GM06990 (cell line): ENCODE data around the gene EXOC3.
"Not testable (repeated sequence)": the region's sequence is repeated elsewhere in the genome, so short reads cannot be mapped to it uniquely, and the experiment has no call there.

Source experiments
- DNase-seq: peaks from one replicate; pipeline ENCODE4 v3.0.0-alpha.2; 2011; ENCODE audit not compliant: insufficient read length; ENCODE audit errors: extremely low read depth
- H3K27me3 ChIP-seq: replicated peaks from 2 replicates; pipeline ENCODE4 v1.6.0; 2011; ENCODE audit warnings: low read length; ENCODE audit not compliant: control insufficient read depth, insufficient read depth
- H3K36me3 ChIP-seq: 2 replicates; pipeline ENCODE4 v1.5.1; 2011; ENCODE audit warnings: low read length; ENCODE audit not compliant: control insufficient read depth, insufficient read depth
- H3K4me3 ChIP-seq: replicated peaks from 2 replicates; pipeline ENCODE4 v1.5.1; 2011; ENCODE audit warnings: low read depth, mild to moderate bottlenecking, control low read depth, low read length
- TF ChIP-seq, protein P1 (sequence below): IDR thresholded peaks from 2 replicates; pipeline ENCODE4 v1.5.1; 2011; ENCODE audit warnings: low read length, control low read depth, mild to moderate bottlenecking, inconsistent platforms; ENCODE audit not compliant: insufficient read depth, poor library complexity, severe bottlenecking

EXOC3 gene

DNA sequence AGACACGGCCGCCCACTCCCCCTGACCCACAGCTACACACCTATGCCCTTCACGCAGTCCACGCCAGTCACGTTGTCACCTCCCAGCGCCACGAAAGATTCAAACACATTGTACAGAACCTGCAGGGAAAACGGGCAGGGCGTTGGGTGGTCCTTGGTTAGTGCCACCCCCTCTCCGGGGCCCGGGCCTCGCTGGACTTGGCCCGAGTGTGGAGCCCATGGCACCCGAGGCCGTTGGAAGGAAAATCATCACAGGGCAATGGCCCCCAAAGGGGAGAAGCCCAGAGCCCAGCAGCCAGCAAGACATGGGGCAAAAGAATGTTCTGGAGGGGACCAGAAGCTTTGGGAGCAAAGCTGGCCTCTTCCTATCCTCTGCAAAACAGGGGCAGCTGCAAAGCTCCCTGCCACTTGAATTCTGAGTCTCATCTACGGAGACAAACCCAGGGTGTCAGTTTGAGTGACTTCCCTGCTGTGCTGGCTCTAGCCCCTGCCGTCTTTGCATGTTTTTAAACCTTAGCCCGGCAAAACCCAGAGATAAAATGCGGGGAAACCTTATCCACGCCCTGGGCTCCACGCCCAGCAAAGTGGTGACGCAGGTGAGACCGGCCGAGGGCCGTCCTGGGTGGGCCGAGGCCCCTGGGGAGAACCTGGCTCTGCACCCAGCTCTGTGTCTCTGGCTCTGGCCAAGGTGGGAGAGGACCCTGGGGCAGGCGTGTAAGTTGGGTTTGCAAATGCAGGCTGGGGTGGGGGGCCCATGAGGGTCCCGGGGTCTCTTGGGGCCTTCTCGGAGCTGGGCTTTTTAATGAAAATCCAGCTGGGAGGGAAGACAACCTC lies 42.4 kb downstream of the EXOC3 start:
- Histone ChIP-seq H3K27me3 (no peaks in the 10 kb centered on the region; the same call in 1 of the 2 replicates), H3K4me3 (no peak overlapping the region), H3K36me3 (no peaks in the 10 kb centered on the region)
- DNase-seq, result no peak
- TF ChIP-seq, protein P1, sequence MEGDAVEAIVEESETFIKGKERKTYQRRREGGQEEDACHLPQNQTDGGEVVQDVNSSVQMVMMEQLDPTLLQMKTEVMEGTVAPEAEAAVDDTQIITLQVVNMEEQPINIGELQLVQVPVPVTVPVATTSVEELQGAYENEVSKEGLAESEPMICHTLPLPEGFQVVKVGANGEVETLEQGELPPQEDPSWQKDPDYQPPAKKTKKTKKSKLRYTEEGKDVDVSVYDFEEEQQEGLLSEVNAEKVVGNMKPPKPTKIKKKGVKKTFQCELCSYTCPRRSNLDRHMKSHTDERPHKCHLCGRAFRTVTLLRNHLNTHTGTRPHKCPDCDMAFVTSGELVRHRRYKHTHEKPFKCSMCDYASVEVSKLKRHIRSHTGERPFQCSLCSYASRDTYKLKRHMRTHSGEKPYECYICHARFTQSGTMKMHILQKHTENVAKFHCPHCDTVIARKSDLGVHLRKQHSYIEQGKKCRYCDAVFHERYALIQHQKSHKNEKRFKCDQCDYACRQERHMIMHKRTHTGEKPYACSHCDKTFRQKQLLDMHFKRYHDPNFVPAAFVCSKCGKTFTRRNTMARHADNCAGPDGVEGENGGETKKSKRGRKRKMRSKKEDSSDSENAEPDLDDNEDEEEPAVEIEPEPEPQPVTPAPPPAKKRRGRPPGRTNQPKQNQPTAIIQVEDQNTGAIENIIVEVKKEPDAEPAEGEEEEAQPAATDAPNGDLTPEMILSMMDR, result no peak

DNA sequence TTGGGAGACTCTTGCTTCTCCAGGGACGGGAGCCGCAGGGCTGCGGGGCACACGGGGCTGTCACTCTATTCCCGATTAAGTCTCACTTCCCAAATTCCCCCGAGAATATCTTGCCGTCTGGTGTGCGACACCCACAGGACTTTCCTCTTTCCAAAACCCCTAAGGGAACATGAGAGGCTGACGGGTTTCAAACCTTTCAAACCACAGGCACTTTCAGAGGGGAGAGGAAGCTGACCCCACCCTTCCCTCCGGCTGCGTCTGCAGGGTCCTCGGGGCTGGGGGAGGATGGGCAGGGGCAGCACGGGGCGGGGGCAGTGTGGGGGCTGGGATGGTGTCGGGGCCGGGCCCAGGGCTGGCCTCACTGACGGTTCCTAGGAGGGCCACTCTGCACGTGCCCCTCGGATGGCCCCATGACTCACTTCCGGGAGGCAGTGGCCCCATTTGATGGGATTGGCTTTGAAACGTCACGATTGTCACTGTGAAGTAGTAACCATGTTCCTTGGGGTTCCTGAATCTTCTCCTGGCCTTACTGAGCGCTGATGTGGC lies 43.0 kb downstream of the EXOC3 start:
- DNase-seq, result no peak
- TF ChIP-seq, protein P1, result no peak
- Histone ChIP-seq H3K4me3 (no peak overlapping the region), H3K27me3 (no peaks in the 10 kb centered on the region; the same call in 1 of the 2 replicates), H3K36me3 (no peaks in the 10 kb centered on the region)

DNA sequence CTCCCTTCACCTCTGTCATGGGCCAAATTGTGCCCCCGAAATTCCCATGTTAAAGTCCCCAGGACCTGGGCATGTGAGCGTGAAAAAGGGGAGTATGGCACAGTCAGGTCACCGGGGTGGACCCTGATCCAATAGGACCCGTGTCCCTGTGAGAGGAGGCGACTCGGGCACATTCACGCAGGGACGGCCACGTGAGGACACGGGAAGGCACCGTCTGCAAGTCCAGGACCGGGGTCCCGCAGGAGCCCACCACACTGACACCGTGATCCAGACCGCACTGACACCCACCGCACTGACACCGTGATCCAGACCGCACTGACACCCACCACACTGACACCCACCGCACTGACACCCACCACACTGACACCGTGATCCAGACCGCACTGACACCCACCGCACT lies 43.6 kb downstream of the EXOC3 start:
- not testable (repeated sequence) for H3K4me3 ChIP-seq, DNase-seq, H3K27me3 ChIP-seq, H3K36me3 ChIP-seq

DNA sequence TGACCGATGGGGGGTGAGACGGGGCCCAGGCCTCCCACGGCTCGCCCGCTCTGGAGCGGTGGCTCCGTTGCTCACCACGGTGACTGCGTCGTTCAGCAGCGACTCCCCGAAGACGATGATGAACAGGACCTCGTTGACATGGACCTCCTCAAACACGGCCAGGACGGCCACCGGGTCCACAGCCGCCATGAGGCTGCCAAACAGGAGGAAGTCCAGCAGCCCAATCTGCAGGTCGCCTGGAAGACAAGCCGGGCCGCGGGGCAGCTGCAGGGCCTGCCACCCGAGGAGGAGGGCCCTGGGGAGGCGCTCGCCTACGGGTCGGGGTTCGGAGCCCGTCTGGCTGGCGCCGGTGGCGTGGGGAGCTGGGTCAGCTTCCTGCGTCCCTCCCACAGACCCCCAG lies 45.3 kb downstream of the EXOC3 start:
- Histone ChIP-seq H3K27me3 (no peaks in the 10 kb centered on the region; the same call in 1 of the 2 replicates), H3K4me3 (no peak overlapping the region), H3K36me3 (no peaks in the 10 kb centered on the region)
- DNase-seq, result no peak
- TF ChIP-seq, protein P1, result no peak

DNA sequence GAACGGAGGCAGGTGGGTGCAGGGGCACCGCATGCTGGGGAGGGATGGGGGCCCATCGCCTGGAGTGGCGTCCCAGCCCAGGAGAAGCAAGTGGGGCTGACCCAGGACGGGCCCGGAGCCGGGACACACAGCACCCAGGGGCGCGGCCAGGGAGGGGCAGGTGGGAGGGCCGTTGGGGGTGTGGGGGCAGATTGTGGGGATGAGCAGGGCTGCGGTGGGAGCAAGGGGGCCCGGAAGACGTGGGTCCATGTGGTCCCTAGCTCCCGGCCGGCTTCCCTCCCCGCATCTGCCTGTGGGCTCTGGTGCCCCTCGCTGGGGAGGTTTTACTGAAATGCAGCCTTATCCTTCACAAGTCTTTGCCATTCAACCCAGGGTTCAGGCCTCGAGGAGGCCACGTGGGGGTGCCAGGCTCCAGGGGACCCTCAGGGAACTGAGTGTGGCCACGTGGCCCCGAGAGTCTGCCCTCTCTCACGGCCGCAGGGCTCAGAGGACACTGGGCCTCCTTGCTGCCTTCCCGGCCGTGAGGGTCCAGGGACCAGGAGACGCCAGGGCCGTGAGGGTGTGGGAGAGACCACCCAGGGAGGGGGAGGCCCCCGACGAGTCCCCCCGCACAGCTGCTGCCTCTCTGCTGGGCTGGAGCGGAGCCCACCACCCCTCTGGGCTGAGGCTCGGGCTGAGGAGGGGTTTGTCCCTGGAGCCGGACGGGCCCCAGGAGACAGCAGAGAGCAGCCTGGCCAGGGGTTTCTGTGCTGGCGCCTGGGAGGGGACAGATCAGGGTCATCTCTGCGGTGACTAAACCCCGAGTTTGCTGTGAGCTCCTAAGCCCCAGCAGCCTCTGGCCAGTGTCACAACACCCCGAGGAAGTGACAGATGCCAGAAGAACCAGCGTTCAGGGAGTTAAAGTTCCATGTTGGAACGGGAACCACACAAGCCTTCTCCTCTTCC lies 46.0 kb downstream of the EXOC3 start:
- DNase-seq, result no peak
- TF ChIP-seq, protein P1, result peak; percentile 1
- no peak overlapping the region for H3K4me3 ChIP-seq
- no peaks in the 10 kb centered on the region for H3K36me3 ChIP-seq
- no peaks in the 10 kb centered on the region; the same call in 1 of the 2 replicates for H3K27me3 ChIP-seq

DNA sequence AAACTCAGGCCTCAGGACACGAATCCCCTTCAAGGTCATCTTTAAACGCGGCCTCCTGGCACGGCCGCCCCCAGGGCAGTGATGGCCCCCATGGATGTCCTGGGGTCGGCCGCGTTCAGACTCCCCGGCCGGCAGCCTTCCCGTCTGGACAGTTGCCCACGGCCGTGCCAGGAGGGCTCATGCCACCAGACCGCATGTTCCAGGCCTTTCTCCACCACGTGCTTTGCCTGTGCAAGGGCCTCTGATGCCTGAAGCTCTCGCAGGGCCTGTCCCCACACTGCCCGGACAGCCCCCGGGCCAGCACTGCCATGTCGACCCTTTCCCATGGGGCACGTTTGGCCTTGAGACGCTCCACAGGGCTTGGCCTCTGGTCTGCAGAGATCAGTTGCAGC lies 46.7 kb downstream of the EXOC3 start:
- Histone ChIP-seq H3K27me3 (no peaks in the 10 kb centered on the region; the same call in 1 of the 2 replicates), H3K36me3 (no peaks in the 10 kb centered on the region), H3K4me3 (no peak overlapping the region)
- TF ChIP-seq, protein P1, result no peak
- no peak for DNase-seq
